OCI-LY3 (cell line): ENCODE measurements around the gene HGF.

Experiments
- EZH2phosphoT487 ChIP-seq: fragments of 200-600 bp; shearing (Covaris generic); IDR thresholded peaks from 2 replicates; pipeline ENCODE4 v1.6.1; 2018; ENCODE audit warnings: antibody characterized with exemption, mixed run types, low read depth
- TF ChIP-seq, protein P1 (sequence below): fragments of 200-600, 300-600 bp; sonication (generic); IDR thresholded peaks from 2 replicates; pipeline ENCODE4 v1.5.1; 2014; ENCODE audit warnings: antibody characterized with exemption, low read length, low read depth

- TF ChIP-seq, protein P1, sequence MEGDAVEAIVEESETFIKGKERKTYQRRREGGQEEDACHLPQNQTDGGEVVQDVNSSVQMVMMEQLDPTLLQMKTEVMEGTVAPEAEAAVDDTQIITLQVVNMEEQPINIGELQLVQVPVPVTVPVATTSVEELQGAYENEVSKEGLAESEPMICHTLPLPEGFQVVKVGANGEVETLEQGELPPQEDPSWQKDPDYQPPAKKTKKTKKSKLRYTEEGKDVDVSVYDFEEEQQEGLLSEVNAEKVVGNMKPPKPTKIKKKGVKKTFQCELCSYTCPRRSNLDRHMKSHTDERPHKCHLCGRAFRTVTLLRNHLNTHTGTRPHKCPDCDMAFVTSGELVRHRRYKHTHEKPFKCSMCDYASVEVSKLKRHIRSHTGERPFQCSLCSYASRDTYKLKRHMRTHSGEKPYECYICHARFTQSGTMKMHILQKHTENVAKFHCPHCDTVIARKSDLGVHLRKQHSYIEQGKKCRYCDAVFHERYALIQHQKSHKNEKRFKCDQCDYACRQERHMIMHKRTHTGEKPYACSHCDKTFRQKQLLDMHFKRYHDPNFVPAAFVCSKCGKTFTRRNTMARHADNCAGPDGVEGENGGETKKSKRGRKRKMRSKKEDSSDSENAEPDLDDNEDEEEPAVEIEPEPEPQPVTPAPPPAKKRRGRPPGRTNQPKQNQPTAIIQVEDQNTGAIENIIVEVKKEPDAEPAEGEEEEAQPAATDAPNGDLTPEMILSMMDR = no peak
- TF ChIP-seq EZH2phosphoT487 = no peak
Observed at GRCh38 chr7:81811956-81812865, 42.4 kb upstream of the HGF start.
